Activated B cell treated with CpG ODN at 0.5 μM for 24 hours (primary cell): Measurements from ENCODE around the gene CLIC4. TPM values are rescaled to one million over a fixed set of nuclear protein-coding genes. Genes with fewer than 3 reads are reported as not detected.

ENCODE experiments used
- ATAC-seq: fragments of 200-7000 bp; cut with Tn5 transposase; one replicate; pipeline ENCODE4 v1.10.0; 2021; ENCODE audit warnings: low read depth, mild to moderate bottlenecking, moderate library complexity
- CTCF ChIA-PET: fragments of 350-600 bp; sonication (Branson Sonifier 250); formaldehyde crosslinking; loops from one replicate; lab custom pipeline; 2021; ENCODE audit warnings: antibody characterized with exemption; lab: Charles Lee
- POLR2A ChIA-PET: fragments of 350-600 bp; sonication (Branson Sonifier 250); formaldehyde crosslinking; loops from one replicate; lab custom pipeline; 2021; ENCODE audit warnings: antibody characterized with exemption; lab: Charles Lee
- DNase-seq: peaks from one replicate; pipeline ENCODE4 v3.0.0; 2022
- H3K27ac Mint-ChIP-seq: one replicate; pipeline ENCODE4 v1.8.0; 2020; ENCODE audit warnings: mixed read lengths
- H3K27me3 Mint-ChIP-seq: one replicate; pipeline ENCODE4 v1.8.0; 2021; ENCODE audit warnings: mixed read lengths
- H3K36me3 Mint-ChIP-seq: one replicate; pipeline ENCODE4 v1.8.0; 2021; ENCODE audit warnings: low read depth, mixed read lengths
- H3K4me1 Mint-ChIP-seq: one replicate; pipeline ENCODE4 v1.8.0; 2021; ENCODE audit warnings: mixed read lengths
- H3K4me3 Mint-ChIP-seq: one replicate; pipeline ENCODE4 v1.8.0; 2020; ENCODE audit warnings: mild to moderate bottlenecking, mixed read lengths
- H3K9me3 Mint-ChIP-seq: one replicate; pipeline ENCODE4 v1.8.0; 2020; ENCODE audit warnings: mixed read lengths
- intact Hi-C: fragments of 100-400 bp; cut with micrococcal nuclease; formaldehyde crosslinking; loops from one replicate; pipeline ENCODE4 v1.15.1; 2024
- total RNA-seq: library from RNA; stranded (reverse); gene quantifications from 2 replicates; pipeline ENCODE4 v1.2.3, GENCODE V29; 2022
- TF ChIP-seq, protein P1 (sequence below): fragments of 200-600 bp; IDR thresholded peaks from one replicate; pipeline ENCODE4 v1.8.0; 2022; ENCODE audit warnings: antibody characterized with exemption, mild to moderate bottlenecking

Gene CLIC4
- total RNA-seq, 1 donor from 2014 or later: 99.8 TPM

DNA sequence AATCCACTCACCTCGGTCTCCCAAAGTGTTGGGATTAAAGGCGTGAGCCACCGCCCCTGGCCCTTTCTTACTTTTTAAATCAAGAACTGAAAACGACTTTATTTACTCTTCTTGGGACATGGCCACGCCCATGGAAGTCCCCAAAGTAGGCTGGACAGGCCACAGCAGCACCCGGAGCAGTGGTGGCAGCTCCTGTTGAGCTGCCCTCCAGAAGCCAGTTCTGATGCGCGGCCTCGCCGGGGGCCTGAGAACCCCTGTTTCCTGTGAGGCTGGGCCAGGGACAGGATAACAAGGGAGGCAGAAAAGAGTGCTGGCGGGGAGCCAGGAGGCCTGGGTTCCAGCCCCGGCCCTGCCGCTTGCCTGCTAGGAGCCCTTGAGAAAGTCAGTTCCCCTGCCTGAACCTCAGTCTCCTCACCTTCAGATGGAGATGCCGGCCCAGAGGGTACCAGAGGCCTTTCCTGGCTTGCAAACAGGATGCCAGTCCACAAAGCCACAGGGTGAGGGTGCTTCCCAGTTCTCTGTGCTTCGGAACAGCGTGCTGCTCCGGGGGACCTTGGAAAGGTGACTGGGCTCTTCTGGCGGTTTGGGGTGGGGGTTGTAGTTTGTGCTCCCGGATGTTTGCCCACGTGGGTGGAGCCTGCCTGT lies 125.4 kb downstream of the CLIC4 start:
- CTCF ChIA-PET: no interaction called here
- H3K4me1 Mint-ChIP-seq: peaks cover 20% of the 10 kb centered on the region
- POLR2A ChIA-PET: no interaction called here
- H3K36me3 Mint-ChIP-seq: no peaks in the 10 kb centered on the region
- no peak for DNase-seq
- intact Hi-C loops: no loop called here
- ATAC-seq: no peak
- no peak overlapping the region for H3K4me3 Mint-ChIP-seq
- no peak overlapping the region for H3K27ac Mint-ChIP-seq
- TF ChIP-seq, protein P1, sequence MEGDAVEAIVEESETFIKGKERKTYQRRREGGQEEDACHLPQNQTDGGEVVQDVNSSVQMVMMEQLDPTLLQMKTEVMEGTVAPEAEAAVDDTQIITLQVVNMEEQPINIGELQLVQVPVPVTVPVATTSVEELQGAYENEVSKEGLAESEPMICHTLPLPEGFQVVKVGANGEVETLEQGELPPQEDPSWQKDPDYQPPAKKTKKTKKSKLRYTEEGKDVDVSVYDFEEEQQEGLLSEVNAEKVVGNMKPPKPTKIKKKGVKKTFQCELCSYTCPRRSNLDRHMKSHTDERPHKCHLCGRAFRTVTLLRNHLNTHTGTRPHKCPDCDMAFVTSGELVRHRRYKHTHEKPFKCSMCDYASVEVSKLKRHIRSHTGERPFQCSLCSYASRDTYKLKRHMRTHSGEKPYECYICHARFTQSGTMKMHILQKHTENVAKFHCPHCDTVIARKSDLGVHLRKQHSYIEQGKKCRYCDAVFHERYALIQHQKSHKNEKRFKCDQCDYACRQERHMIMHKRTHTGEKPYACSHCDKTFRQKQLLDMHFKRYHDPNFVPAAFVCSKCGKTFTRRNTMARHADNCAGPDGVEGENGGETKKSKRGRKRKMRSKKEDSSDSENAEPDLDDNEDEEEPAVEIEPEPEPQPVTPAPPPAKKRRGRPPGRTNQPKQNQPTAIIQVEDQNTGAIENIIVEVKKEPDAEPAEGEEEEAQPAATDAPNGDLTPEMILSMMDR: no peak
- no peaks in the 10 kb centered on the region for H3K9me3 Mint-ChIP-seq
- peaks cover 29% of the 10 kb centered on the region for H3K27me3 Mint-ChIP-seq

DNA sequence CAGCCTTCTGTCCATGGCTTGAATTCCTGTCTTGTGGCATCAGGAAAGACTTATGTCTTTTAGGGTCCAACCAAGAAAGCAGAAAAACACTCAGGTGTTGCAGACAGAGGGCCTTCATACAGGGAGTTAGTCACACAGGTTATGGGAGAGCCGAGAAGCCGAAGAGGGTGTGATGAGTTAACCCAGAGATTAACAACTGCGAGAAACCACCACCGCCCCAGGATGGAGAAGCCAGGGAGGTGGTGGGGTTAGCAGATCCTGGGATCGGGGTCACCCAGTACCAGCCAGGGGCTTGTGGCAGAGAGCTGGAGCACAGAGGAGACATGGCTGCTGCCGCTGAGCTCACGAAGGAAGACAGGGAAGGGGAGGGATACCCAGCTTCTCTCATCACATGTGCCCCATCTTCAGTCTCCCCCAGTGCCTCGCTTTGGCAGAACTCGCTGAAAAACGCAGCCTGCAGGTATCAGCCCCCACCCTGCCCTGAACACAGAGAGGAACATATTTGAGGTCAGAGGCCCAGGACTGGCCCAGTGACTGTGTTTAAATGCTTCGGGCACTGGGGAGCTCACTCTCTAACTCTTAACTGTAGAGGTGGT lies 126.2 kb downstream of the CLIC4 start:
- TF ChIP-seq, protein P1: no peak
- ATAC-seq (no peak), DNase-seq (no peak)
- Mint-ChIP-seq H3K36me3 (no peaks in the 10 kb centered on the region), H3K9me3 (no peaks in the 10 kb centered on the region), H3K27ac (no peak overlapping the region), H3K4me1 (peaks cover 19% of the 10 kb centered on the region), H3K4me3 (no peak overlapping the region), H3K27me3 (peaks cover 30% of the 10 kb centered on the region)
- ChIA-PET CTCF (no interaction called here), POLR2A (no interaction called here)
- intact Hi-C loops: no loop called here

DNA sequence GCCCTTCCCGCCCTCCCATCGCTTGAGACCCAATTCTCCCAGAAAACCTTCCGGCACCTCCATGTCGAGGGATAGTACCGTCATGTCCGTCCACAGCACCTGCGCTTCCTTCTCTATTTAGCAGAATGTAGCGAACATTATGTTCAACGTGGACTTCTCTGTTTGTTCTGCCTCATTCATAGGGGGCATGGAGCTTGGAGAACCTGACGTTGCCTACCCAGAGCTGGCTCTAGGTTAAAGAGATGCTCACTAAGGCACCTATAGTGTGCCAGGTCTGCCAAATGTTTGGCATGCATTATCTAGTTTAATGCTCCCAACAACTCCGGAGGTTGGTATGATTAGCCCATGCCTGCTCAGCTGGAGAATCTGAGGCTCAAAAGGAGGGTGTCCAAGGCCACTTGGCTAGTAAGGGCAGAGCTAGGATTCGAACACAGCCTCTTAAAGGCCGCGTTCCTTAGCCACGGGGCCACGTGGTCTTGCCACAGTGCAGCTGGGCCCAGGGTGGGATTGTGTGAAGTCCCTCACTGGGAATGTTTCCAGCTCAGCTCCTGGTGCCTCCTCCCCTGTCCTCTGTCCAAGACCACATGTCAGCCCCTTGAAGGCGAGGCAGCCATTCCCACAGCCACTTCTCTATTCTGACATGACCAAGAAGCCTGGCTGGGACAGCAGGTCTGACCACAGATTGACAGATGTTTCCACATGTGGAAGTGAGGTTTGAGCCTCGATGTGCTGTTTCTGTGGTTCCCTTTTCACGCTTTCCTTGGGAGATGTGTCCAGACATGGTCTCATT lies 127.0 kb downstream of the CLIC4 start:
- Mint-ChIP-seq H3K9me3 (no peaks in the 10 kb centered on the region), H3K27ac (no peak overlapping the region), H3K36me3 (no peaks in the 10 kb centered on the region), H3K4me1 (peaks cover 18% of the 10 kb centered on the region), H3K27me3 (peaks cover 27% of the 10 kb centered on the region), H3K4me3 (no peak overlapping the region)
- ChIA-PET CTCF (no interaction called here), POLR2A (interaction anchor here (0.6 kb wide), 1 partner anchor 13 kb away, joined by 3 read pairs; no protein-coding TSS in a partner anchor)
- intact Hi-C loops: no loop called here
- ATAC-seq (no peak), DNase-seq (no peak)
- TF ChIP-seq, protein P1: no peak

DNA sequence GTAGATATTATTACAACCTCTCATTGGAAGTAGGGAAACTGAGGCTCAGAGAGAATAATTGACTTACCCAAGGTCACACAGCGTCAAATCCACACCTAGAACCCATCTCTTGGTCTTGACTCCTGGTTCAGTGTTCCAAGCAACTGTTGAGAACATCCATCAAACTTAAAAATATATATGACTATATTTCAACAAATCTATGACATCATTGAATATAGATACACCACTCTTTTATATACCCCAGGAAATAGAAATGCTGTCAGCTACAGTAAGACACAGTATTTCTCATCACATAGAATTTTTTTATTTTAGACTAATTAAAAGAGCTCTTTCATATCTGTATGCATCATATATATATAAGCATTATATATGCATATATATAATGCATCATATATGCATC lies 127.9 kb downstream of the CLIC4 start:
- H3K4me1 Mint-ChIP-seq: peaks cover 18% of the 10 kb centered on the region
- intact Hi-C loops: no loop called here
- ATAC-seq: no peak
- DNase-seq: no peak
- no peaks in the 10 kb centered on the region for H3K36me3 Mint-ChIP-seq
- H3K9me3 Mint-ChIP-seq: no peaks in the 10 kb centered on the region
- peaks cover 21% of the 10 kb centered on the region for H3K27me3 Mint-ChIP-seq
- TF ChIP-seq, protein P1: no peak
- no peak overlapping the region for H3K4me3 Mint-ChIP-seq
- ChIA-PET POLR2A (no interaction called here), CTCF (no interaction called here)
- H3K27ac Mint-ChIP-seq: no peak overlapping the region

DNA sequence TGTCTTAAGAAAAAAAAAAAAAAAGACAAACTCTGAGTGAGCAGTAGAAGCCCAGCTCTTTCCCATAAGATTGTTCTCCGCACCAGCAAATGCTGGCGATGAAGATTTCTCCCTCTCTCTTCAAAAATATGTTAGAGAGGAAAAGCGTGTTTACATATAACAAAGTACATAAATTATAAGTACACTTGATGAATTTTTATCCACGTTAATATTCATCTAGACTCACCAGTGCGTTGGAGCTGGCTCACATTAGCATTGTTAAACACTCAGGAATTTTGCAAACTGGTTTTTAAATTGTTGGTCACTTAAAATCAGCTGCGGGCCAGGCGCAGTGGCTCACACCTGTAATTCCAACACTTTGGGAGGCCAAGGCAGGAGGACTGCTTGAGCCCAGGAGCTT lies 128.8 kb downstream of the CLIC4 start:
- Mint-ChIP-seq H3K4me3 (no peak overlapping the region), H3K27me3 (peaks cover 19% of the 10 kb centered on the region), H3K9me3 (no peaks in the 10 kb centered on the region), H3K4me1 (peaks cover 18% of the 10 kb centered on the region), H3K27ac (no peak overlapping the region), H3K36me3 (no peaks in the 10 kb centered on the region)
- intact Hi-C loops: no loop called here
- no peak for DNase-seq
- CTCF ChIA-PET: no interaction called here
- ATAC-seq: no peak
- POLR2A ChIA-PET: no interaction called here
- TF ChIP-seq, protein P1: no peak
